ENCODE results near the gene LGALS13.

DNA sequence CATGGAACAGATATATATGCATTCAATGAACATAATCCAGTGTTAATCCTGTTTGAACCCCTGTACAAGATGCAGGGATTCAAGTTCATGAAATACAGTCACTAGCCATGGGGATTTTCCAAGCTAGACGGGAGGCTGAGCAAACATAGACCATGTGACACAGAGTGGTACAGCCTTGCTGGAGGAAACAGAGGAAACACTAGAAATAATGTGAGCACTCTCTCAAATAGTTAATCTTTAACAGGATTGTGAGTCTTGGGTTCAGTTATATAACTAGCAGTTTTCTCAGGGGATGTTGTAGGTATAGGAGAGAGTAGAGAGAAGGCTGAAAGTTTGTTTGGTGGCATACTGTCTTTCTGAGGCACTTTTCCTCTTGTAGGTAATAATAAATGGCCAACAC, 39.4 kb downstream of the LGALS13 start:
- TF ChIP-seq POLR2A (IDR thresholded peaks at IDR 0.05) (no peak), EP300 (IDR thresholded peaks at IDR 0.05) (no peak)
- TF ChIP-seq, protein P1, sequence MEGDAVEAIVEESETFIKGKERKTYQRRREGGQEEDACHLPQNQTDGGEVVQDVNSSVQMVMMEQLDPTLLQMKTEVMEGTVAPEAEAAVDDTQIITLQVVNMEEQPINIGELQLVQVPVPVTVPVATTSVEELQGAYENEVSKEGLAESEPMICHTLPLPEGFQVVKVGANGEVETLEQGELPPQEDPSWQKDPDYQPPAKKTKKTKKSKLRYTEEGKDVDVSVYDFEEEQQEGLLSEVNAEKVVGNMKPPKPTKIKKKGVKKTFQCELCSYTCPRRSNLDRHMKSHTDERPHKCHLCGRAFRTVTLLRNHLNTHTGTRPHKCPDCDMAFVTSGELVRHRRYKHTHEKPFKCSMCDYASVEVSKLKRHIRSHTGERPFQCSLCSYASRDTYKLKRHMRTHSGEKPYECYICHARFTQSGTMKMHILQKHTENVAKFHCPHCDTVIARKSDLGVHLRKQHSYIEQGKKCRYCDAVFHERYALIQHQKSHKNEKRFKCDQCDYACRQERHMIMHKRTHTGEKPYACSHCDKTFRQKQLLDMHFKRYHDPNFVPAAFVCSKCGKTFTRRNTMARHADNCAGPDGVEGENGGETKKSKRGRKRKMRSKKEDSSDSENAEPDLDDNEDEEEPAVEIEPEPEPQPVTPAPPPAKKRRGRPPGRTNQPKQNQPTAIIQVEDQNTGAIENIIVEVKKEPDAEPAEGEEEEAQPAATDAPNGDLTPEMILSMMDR (IDR thresholded peaks at IDR 0.05): no peak
